ENCODE results near the gene PGM2L1. TPM values are rescaled to one million over a fixed set of nuclear protein-coding genes. Genes with fewer than 3 reads are reported as not detected.

The PGM2L1 gene
- total RNA-seq, 1 experiment from 2014 or later, result 7.8 TPM

GRCh38 chr11:74444173-74444826 is 46.1 kb upstream of the PGM2L1 start:
- TF ChIP-seq EZH2 (IDR thresholded peaks at IDR 0.05; ENCODE audit: low read depth), result no peak
- TF ChIP-seq, protein P1, sequence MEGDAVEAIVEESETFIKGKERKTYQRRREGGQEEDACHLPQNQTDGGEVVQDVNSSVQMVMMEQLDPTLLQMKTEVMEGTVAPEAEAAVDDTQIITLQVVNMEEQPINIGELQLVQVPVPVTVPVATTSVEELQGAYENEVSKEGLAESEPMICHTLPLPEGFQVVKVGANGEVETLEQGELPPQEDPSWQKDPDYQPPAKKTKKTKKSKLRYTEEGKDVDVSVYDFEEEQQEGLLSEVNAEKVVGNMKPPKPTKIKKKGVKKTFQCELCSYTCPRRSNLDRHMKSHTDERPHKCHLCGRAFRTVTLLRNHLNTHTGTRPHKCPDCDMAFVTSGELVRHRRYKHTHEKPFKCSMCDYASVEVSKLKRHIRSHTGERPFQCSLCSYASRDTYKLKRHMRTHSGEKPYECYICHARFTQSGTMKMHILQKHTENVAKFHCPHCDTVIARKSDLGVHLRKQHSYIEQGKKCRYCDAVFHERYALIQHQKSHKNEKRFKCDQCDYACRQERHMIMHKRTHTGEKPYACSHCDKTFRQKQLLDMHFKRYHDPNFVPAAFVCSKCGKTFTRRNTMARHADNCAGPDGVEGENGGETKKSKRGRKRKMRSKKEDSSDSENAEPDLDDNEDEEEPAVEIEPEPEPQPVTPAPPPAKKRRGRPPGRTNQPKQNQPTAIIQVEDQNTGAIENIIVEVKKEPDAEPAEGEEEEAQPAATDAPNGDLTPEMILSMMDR (conservative IDR thresholded peaks at IDR 0.05), result no peak
- DNase-seq, result no peak
- ChIA-PET CTCF (interaction anchor here (0.6 to 2.5 kb wide), 4 partner anchors 9 to 258 kb away, joined by 3 to 11 read pairs (median 6); no protein-coding TSS in a partner anchor), POLR2A (ENCODE audit: unreplicated experiment) (interaction anchor here (0.5 to 0.6 kb wide), 2 partner anchors 11 to 188 kb away, joined by 3 to 4 read pairs; no protein-coding TSS in a partner anchor)
- Histone ChIP-seq H3K4me1 (replicated peaks; ENCODE audit: insufficient read depth) (peaks cover 7% of the 10 kb centered on the region; the same call in 1 of the 2 replicates), H3K9me2 (ENCODE audit: insufficient read depth) (no peaks in the 10 kb centered on the region), H3K79me2 (ENCODE audit: low read depth) (no peaks in the 10 kb centered on the region), H2AFZ (no peak overlapping the region), H3K9me3 (ENCODE audit: insufficient read depth, low read depth) (0 out of 2 replicates have a peak, but pooled peaks cover 6% of the 10 kb centered on the region), H3K27ac (no peak overlapping the region), H3F3A (ENCODE audit: insufficient read depth, low read depth) (no peaks in the 10 kb centered on the region), H4K20me1 (ENCODE audit: insufficient read depth) (no peaks in the 10 kb centered on the region), H3K4me2 (no peak overlapping the region), H3K36me3 (ENCODE audit: low read depth) (no peaks in the 10 kb centered on the region), H3K4me3 (no peak overlapping the region), H3K27me3 (ENCODE audit: insufficient read depth, low read depth) (no peaks in the 10 kb centered on the region)
- BruUV-seq (replicated peaks), result no TSS peak
- intact Hi-C loops (cut with micrococcal nuclease; ENCODE audit: unreplicated experiment), result no loop called here

GRCh38 chr11:74443071-74443864 is 45.0 kb upstream of the PGM2L1 start:
- POLR2A ChIA-PET (ENCODE audit: unreplicated experiment), result interaction anchor here (0.6 kb wide), 2 partner anchors 44 to 970 kb away, joined by 3 to 4 read pairs; no protein-coding TSS in a partner anchor
- no peaks in the 10 kb centered on the region for H3K36me3 ChIP-seq (ENCODE audit: low read depth)
- H3K79me2 ChIP-seq (ENCODE audit: low read depth), result no peaks in the 10 kb centered on the region
- H4K20me1 ChIP-seq (ENCODE audit: insufficient read depth), result no peaks in the 10 kb centered on the region
- TF ChIP-seq, protein P1 (conservative IDR thresholded peaks at IDR 0.05), result peak; percentile 54
- no peak for TF ChIP-seq EZH2 (IDR thresholded peaks at IDR 0.05; ENCODE audit: low read depth)
- 0 out of 2 replicates have a peak, but pooled peaks cover 6% of the 10 kb centered on the region for H3K9me3 ChIP-seq (ENCODE audit: insufficient read depth, low read depth)
- CTCF ChIA-PET, result interaction anchor here (0.6 to 2.5 kb wide), 4 partner anchors 10 to 293 kb away, joined by 3 to 11 read pairs (median 4); no protein-coding TSS in a partner anchor
- H2AFZ ChIP-seq, result no peak overlapping the region
- H3K4me2 ChIP-seq, result peak overlapping the region; percentile 3; the same call in 1 of the 2 replicates
- no peak overlapping the region for H3K4me3 ChIP-seq
- H3K27me3 ChIP-seq (ENCODE audit: insufficient read depth, low read depth), result no peaks in the 10 kb centered on the region
- DNase-seq, result peak; percentile 57 to 58
- H3F3A ChIP-seq (ENCODE audit: insufficient read depth, low read depth), result no peaks in the 10 kb centered on the region
- H3K4me1 ChIP-seq (replicated peaks; ENCODE audit: insufficient read depth), result peaks cover 7% of the 10 kb centered on the region; the same call in 1 of the 2 replicates
- intact Hi-C loops (cut with micrococcal nuclease; ENCODE audit: unreplicated experiment), result loop anchor here (1.0 kb wide), 1 partner anchor 187 kb away; no protein-coding TSS in a partner anchor
- no peak overlapping the region for H3K27ac ChIP-seq
- no peaks in the 10 kb centered on the region for H3K9me2 ChIP-seq (ENCODE audit: insufficient read depth)
- BruUV-seq (replicated peaks), result no TSS peak

- H3F3A ChIP-seq (ENCODE audit: insufficient read depth, low read depth), result 0 out of 2 replicates have a peak, but pooled peaks cover under 1% of the 10 kb centered on the region
- H2AFZ ChIP-seq, result no peak overlapping the region
- H3K27ac ChIP-seq, result no peak overlapping the region
- DNase-seq, result no peak
- TF ChIP-seq EZH2 (IDR thresholded peaks at IDR 0.05; ENCODE audit: low read depth), result no peak
- ChIA-PET POLR2A (ENCODE audit: unreplicated experiment) (interaction anchor here (0.6 kb wide), 1 partner anchor 44 kb away, joined by 3 read pairs; no protein-coding TSS in a partner anchor), CTCF (interaction anchor here (0.5 to 2.5 kb wide), 3 partner anchors 187 to 705 kb away, joined by 4 to 13 read pairs (median 11); no protein-coding TSS in a partner anchor)
- H3K9me2 ChIP-seq (ENCODE audit: insufficient read depth), result no peaks in the 10 kb centered on the region
- no peaks in the 10 kb centered on the region for H3K79me2 ChIP-seq (ENCODE audit: low read depth)
- no peaks in the 10 kb centered on the region for H3K27me3 ChIP-seq (ENCODE audit: insufficient read depth, low read depth)
- H3K4me1 ChIP-seq (replicated peaks; ENCODE audit: insufficient read depth), result peaks cover 7% of the 10 kb centered on the region; the same call in 1 of the 2 replicates
- intact Hi-C loops (cut with micrococcal nuclease; ENCODE audit: unreplicated experiment), result loop anchor here (1.0 kb wide), 1 partner anchor 186 kb away; no protein-coding TSS in a partner anchor
- 0 out of 2 replicates have a peak, but pooled peaks cover 6% of the 10 kb centered on the region for H3K9me3 ChIP-seq (ENCODE audit: insufficient read depth, low read depth)
- no peak overlapping the region for H3K4me2 ChIP-seq
- H3K36me3 ChIP-seq (ENCODE audit: low read depth), result no peaks in the 10 kb centered on the region
- no peak overlapping the region for H3K4me3 ChIP-seq
- no peaks in the 10 kb centered on the region for H4K20me1 ChIP-seq (ENCODE audit: insufficient read depth)
- BruUV-seq (replicated peaks), result no TSS peak
Observed at GRCh38 chr11:74442636-74443035, 44.4 kb upstream of the PGM2L1 start.
